Kidney (tissue), 14 donors: Measurements from ENCODE around the gene KLK1. TPM values are rescaled to one million over a fixed set of nuclear protein-coding genes. Genes with fewer than 3 reads are reported as not detected.

ENCODE experiments used
- DNase-seq, 5 donors: peaks; one replicate each; pipeline ENCODE4 v3.0.0-alpha.2; 2013 to 2020
- FAIRE-seq: peaks from 2 replicates; lab custom pipeline; 2012; peaks lifted over from hg19 to GRCh38; lab: Jason Lieb, UNC
- H3K27ac ChIP-seq, 2 donors: one replicate each; pipeline ENCODE4 v1.7.0; 2013; ENCODE audit warnings: low read depth in 2 of 2, low read length in 2 of 2, inconsistent platforms in 1 of 2
- H3K27me3 ChIP-seq: one replicate; pipeline ENCODE4 v1.7.1; 2013; ENCODE audit warnings: low read length, inconsistent platforms; ENCODE audit not compliant: control insufficient read depth, insufficient read depth
- H3K36me3 ChIP-seq, 3 donors: one replicate each; pipeline versions ENCODE4 v1.7.0 to v1.7.1; 2013; ENCODE audit warnings: low read length in 3 of 3, control low read depth in 1 of 3, inconsistent platforms in 1 of 3; ENCODE audit not compliant: insufficient read depth in 3 of 3, control insufficient read depth in 2 of 3
- H3K4me1 ChIP-seq, 3 donors: one replicate each; pipeline versions ENCODE4 v1.7.0 to v1.7.1; 2013; ENCODE audit warnings: low read length in 3 of 3, inconsistent platforms in 1 of 3, low read depth in 1 of 3; ENCODE audit not compliant: control insufficient read depth in 2 of 3, insufficient read depth in 2 of 3
- H3K4me3 ChIP-seq, 3 donors: one replicate each; pipeline versions ENCODE4 v1.7.0 to v1.8.1; 2013; ENCODE audit warnings: low read length in 3 of 3, control low read depth in 1 of 3, inconsistent platforms in 1 of 3
- H3K9ac ChIP-seq, 3 donors: one replicate each; pipeline versions ENCODE4 v1.7.0 to v1.7.1; 2013; ENCODE audit warnings: low read length in 3 of 3, control low read depth in 1 of 3, inconsistent platforms in 1 of 3
- H3K9me3 ChIP-seq, 3 donors: one replicate each; pipeline versions ENCODE4 v1.7.0 to v1.7.1; 2013; ENCODE audit warnings: low read length in 3 of 3, control low read depth in 1 of 3, inconsistent platforms in 1 of 3; ENCODE audit not compliant: control insufficient read depth in 2 of 3, insufficient read depth in 1 of 3
- CTCF ChIP-seq: IDR thresholded peaks from 3 replicates; pipeline ENCODE4 v1.5.1; 2012; ENCODE audit warnings: mild to moderate bottlenecking, moderate library complexity, borderline replicate concordance; ENCODE audit not compliant: insufficient read depth; ENCODE audit errors: extremely low read depth
- intact Hi-C: fragments of 100-400 bp; cut with DNase I; formaldehyde crosslinking; loops from one replicate; pipeline ENCODE4 v1.11.1; 2022
- polyA plus RNA-seq: library from polyadenylated mRNA; stranded (reverse); fragments of 350-450 nt; fragmentation: Illumina TruSeq; extraction: RNeasy Lipid Tissue Mini Kit (QIAGEN cat#74804); gene quantifications from one replicate; pipeline ENCODE4 v1.2.3, GENCODE V29; 2014; ENCODE audit warnings: low read depth, low replicate concordance; ENCODE audit not compliant: insufficient read depth
- total RNA-seq: library from RNA; stranded (reverse); fragmentation: NEBNext Ultra II Directional; extraction: Animal tissue kit (Norgen Biotek cat#: 25700); gene quantifications from one replicate; pipeline ENCODE4 v1.2.1, GENCODE V29; 2021
- donor health status: control.
- donor health status: control.
- donor health status: control.
- donor health status: control.
- donor health status: control.
- donor health status: DM: yes; HTN: yes; CAD: no.
- donor health status: Normal renal cell carcinoma (clear cell type).

KLK1 gene
- total and polyA plus RNA-seq, 2 donors from 2014 or later, result 0.41 to 827 TPM

GRCh38 chr19:50820086-50820485, 3.5 kb downstream of the KLK1 start:
- no peak overlapping the region for H3K4me3 ChIP-seq
- H3K27ac ChIP-seq, result no peak overlapping the region
- no peaks in the 10 kb centered on the region for H3K9me3 ChIP-seq
- no peaks in the 10 kb centered on the region for H3K36me3 ChIP-seq
- H3K9ac ChIP-seq, result no peak overlapping the region
- DNase-seq (no peak), FAIRE-seq (no peak)
- intact Hi-C loops, result no loop called here
- no peak for TF ChIP-seq CTCF
- peaks cover 18% of the 10 kb centered on the region for H3K27me3 ChIP-seq
- H3K4me1 ChIP-seq, result peaks cover 0 to 2% (median 0%) of the 10 kb centered on the region in 3 donors

- Histone ChIP-seq H3K4me3 (no peak overlapping the region), H3K4me1 (peaks cover 0 to 2% (median 0%) of the 10 kb centered on the region in 3 donors), H3K27me3 (peaks cover 18% of the 10 kb centered on the region), H3K27ac (no peak overlapping the region), H3K36me3 (no peaks in the 10 kb centered on the region), H3K9ac (no peak overlapping the region), H3K9me3 (no peaks in the 10 kb centered on the region)
- no peak for DNase-seq
- intact Hi-C loops, result no loop called here
- FAIRE-seq, result no peak
- TF ChIP-seq CTCF, result no peak
Observed at GRCh38 chr19:50819636-50820035, 4.0 kb downstream of the KLK1 start.

GRCh38 chr19:50818859-50819472, 4.6 kb downstream of the KLK1 start:
- Histone ChIP-seq H3K9me3 (no peaks in the 10 kb centered on the region), H3K27ac (no peak overlapping the region), H3K4me3 (no peak overlapping the region), H3K27me3 (peaks cover 18% of the 10 kb centered on the region), H3K4me1 (peaks cover 0 to 2% (median 0%) of the 10 kb centered on the region in 3 donors), H3K36me3 (no peaks in the 10 kb centered on the region), H3K9ac (no peak overlapping the region)
- intact Hi-C loops, result no loop called here
- DNase-seq, result no peak
- no peak for TF ChIP-seq CTCF
- no peak for FAIRE-seq
